ENCODE results near the gene RSKR.

DNA sequence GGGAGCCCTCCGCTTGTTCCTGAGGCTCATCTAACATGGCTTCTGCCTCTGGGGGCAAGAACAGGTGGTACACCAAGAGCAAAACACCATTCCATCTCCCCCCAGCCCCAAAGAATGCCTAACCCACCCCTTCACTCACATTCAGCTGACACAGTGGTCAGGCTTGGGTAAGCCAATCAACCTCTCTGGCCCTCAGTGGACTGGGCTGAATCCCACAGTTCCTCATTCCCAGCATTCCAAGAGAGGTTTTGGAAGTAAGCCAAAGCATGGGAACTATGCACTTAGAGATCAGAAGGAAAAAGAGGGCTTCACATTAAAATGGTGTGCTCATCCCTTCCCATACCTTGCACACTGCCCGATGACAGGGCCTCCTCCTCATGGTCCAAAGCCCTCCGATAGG lies 50.5 kb downstream of the RSKR start:
- TF ChIP-seq, protein P1, sequence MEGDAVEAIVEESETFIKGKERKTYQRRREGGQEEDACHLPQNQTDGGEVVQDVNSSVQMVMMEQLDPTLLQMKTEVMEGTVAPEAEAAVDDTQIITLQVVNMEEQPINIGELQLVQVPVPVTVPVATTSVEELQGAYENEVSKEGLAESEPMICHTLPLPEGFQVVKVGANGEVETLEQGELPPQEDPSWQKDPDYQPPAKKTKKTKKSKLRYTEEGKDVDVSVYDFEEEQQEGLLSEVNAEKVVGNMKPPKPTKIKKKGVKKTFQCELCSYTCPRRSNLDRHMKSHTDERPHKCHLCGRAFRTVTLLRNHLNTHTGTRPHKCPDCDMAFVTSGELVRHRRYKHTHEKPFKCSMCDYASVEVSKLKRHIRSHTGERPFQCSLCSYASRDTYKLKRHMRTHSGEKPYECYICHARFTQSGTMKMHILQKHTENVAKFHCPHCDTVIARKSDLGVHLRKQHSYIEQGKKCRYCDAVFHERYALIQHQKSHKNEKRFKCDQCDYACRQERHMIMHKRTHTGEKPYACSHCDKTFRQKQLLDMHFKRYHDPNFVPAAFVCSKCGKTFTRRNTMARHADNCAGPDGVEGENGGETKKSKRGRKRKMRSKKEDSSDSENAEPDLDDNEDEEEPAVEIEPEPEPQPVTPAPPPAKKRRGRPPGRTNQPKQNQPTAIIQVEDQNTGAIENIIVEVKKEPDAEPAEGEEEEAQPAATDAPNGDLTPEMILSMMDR (IDR thresholded peaks at IDR 0.05): no peak
- no peak for TF ChIP-seq POLR2A (IDR thresholded peaks at IDR 0.05)
- TF ChIP-seq EP300 (IDR thresholded peaks at IDR 0.05): no peak
- TF ChIP-seq POLR2AphosphoS5 (IDR thresholded peaks at IDR 0.05): no peak
